Neuronal stem cell (in vitro differentiated cells): ENCODE data around the gene OR3A2.
"Not testable (repeated sequence)": the region's sequence is repeated elsewhere in the genome, so short reads cannot be mapped to it uniquely, and the experiment has no call there.

Experiments used
- DNase-seq: peaks from one replicate; pipeline ENCODE4 v3.0.0-alpha.2; 2013; ENCODE audit warnings: low spot score
- H2AFZ ChIP-seq: one replicate; pipeline ENCODE4 v1.6.1; 2013; ENCODE audit warnings: mild to moderate bottlenecking, low read length, inconsistent platforms
- H2AK5ac ChIP-seq: 2 replicates; pipeline ENCODE4 v1.6.1; 2013; ENCODE audit warnings: low read depth, mild to moderate bottlenecking, inconsistent platforms, low read length, moderate library complexity, mixed read lengths
- H2BK120ac ChIP-seq: 2 replicates; pipeline ENCODE4 v1.6.1; 2013; ENCODE audit warnings: low read depth, mild to moderate bottlenecking, inconsistent platforms, low read length, moderate library complexity, mixed read lengths
- H2BK12ac ChIP-seq: one replicate; pipeline ENCODE4 v1.6.1; 2013; ENCODE audit warnings: low read length, inconsistent platforms
- H2BK15ac ChIP-seq: 2 replicates; pipeline ENCODE4 v1.6.1; 2013; ENCODE audit warnings: mild to moderate bottlenecking, low read length, inconsistent platforms, mixed read lengths
- H2BK5ac ChIP-seq: one replicate; pipeline ENCODE4 v1.6.1; 2013; ENCODE audit warnings: inconsistent platforms, mild to moderate bottlenecking, low read length, moderate library complexity
- H3K14ac ChIP-seq: one replicate; pipeline ENCODE4 v1.6.1; 2013; ENCODE audit warnings: low read length, inconsistent platforms
- H3K18ac ChIP-seq: 2 replicates; pipeline ENCODE4 v1.6.1; 2013; ENCODE audit warnings: low read length, inconsistent platforms
- H3K23ac ChIP-seq: 2 replicates; pipeline ENCODE4 v1.6.1; 2013; ENCODE audit warnings: low read depth, mild to moderate bottlenecking, mixed read lengths, low read length, inconsistent platforms; ENCODE audit not compliant: poor library complexity
- H3K27ac ChIP-seq: replicated peaks from 3 replicates; pipeline ENCODE4 v1.5.1; 2013; ENCODE audit warnings: low read length, inconsistent platforms
- H3K27me3 ChIP-seq, 3 experiments: 2 replicates each; pipeline ENCODE4 v1.6.1; 2013; ENCODE audit warnings: low read length in 3 of 3, mild to moderate bottlenecking in 2 of 3, inconsistent platforms in 1 of 3, low read depth in 1 of 3, mixed read lengths in 1 of 3, moderate library complexity in 1 of 3; ENCODE audit not compliant: control insufficient read depth in 3 of 3, insufficient read depth in 3 of 3
- H3K36me3 ChIP-seq, 2 donors: replicated peaks in 1 of 2; 2 replicates each; pipeline ENCODE4 v1.6.1; 2013; ENCODE audit warnings: low read length in 2 of 2; ENCODE audit not compliant: control insufficient read depth in 2 of 2, insufficient read depth in 2 of 2
- H3K4ac ChIP-seq: 2 replicates; pipeline ENCODE4 v1.6.1; 2013; ENCODE audit warnings: inconsistent platforms, mild to moderate bottlenecking, low read length, moderate library complexity
- H3K4me1 ChIP-seq, 2 donors: 1 replicate in 1 of 2; 2 replicates in 1 of 2; pipeline ENCODE4 v1.6.1; 2013; ENCODE audit warnings: low read length in 2 of 2, low read depth in 1 of 2; ENCODE audit not compliant: control insufficient read depth in 2 of 2, insufficient read depth in 1 of 2
- H3K4me2 ChIP-seq: one replicate; pipeline ENCODE4 v1.6.1; 2013; ENCODE audit warnings: mild to moderate bottlenecking, low read length, inconsistent platforms; ENCODE audit not compliant: insufficient read depth, poor library complexity, severe bottlenecking
- H3K4me3 ChIP-seq, 2 donors: 2 replicates each; pipeline ENCODE4 v1.5.1; 2013; ENCODE audit warnings: low read length in 2 of 2, mild to moderate bottlenecking in 2 of 2, inconsistent platforms in 1 of 2, moderate library complexity in 1 of 2
- H3K79me1 ChIP-seq: one replicate; pipeline ENCODE4 v1.6.1; 2013; ENCODE audit warnings: low read depth, mild to moderate bottlenecking, inconsistent platforms, low read length, moderate library complexity
- H3K9ac ChIP-seq: one replicate; pipeline ENCODE4 v1.6.1; 2013; ENCODE audit warnings: mild to moderate bottlenecking, low read depth, low read length, inconsistent platforms; ENCODE audit not compliant: poor library complexity
- H3K9me3 ChIP-seq, 2 donors: replicated peaks in 1 of 2; 2 replicates each; pipeline versions ENCODE3 to v1.6.1; 2013; ENCODE audit warnings: low read length in 2 of 2, mild to moderate bottlenecking in 2 of 2, inconsistent platforms in 1 of 2, low read depth in 1 of 2, mixed read lengths in 1 of 2, moderate library complexity in 1 of 2; ENCODE audit not compliant: control insufficient read depth in 2 of 2, insufficient read depth in 1 of 2
- H4K8ac ChIP-seq: one replicate; pipeline ENCODE4 v1.6.1; 2013; ENCODE audit warnings: low read depth, mild to moderate bottlenecking, inconsistent platforms, low read length, moderate library complexity
- H4K91ac ChIP-seq: one replicate; pipeline ENCODE4 v1.6.1; 2013; ENCODE audit warnings: low read length, low read depth, mild to moderate bottlenecking, inconsistent platforms; ENCODE audit not compliant: poor library complexity
- WGBS, 2 donors: extraction: QIAGEN DNeasy Blood & Tissue Kit; methylation state at CpG; one replicate each; pipeline ENCODE4 v1.1.7; 2013; ENCODE audit warnings: missing lambda C conversion rate in 2 of 2, mixed read lengths in 1 of 2; ENCODE audit not compliant: insufficient read length in 2 of 2, insufficient replicate concordance in 1 of 2; ENCODE audit errors: extremely low coverage in 2 of 2; 5-methylcytosine and 5-hydroxymethylcytosine counted together

Gene OR3A2

GRCh38 chr17:3308603-3309002 is 77.5 kb downstream of the OR3A2 start:
- no CpG with 5 or more reads among the region's 4 CpGs for WGBS, 2 donors

GRCh38 chr17:3298260-3298659 is 87.8 kb downstream of the OR3A2 start, which contains the start of gene OR3A1:
Gene OR3A1 (minus strand): TSS chr17:3298360. CDS start chr17:3292582, 5,778 bp downstream.
- Histone ChIP-seq H2BK12ac (no peak within 1 kb of the TSS), H3K14ac (no peak within 1 kb of the TSS), H3K4me3 (no peak within 1 kb of the TSS), H3K4ac (no peak within 1 kb of the TSS), H3K23ac (no peak within 1 kb of the TSS), H3K27ac (no peak within 1 kb of the TSS), H2AFZ (no peak within 1 kb of the TSS), H4K8ac (no peak within 1 kb of the TSS), H2BK15ac (no peak within 1 kb of the TSS), H3K4me2 (no peak within 1 kb of the TSS), H2BK5ac (no peak within 1 kb of the TSS), H2BK120ac (no peak within 1 kb of the TSS), H3K36me3 (no peaks in the 10 kb centered on the region), H4K91ac (no peak within 1 kb of the TSS), H3K27me3 (peaks cover 0 to 5% (median 0%) of the 10 kb centered on the region in 3 experiments), H3K9me3 (peaks cover 0 to 3% of the 10 kb centered on the region in 2 donors), H3K4me1 (no peaks in the 10 kb centered on the region), H3K79me1 (no peaks in the 10 kb centered on the region), H3K9ac (no peak within 1 kb of the TSS), H3K18ac (no peak within 1 kb of the TSS), H2AK5ac (no peak within 1 kb of the TSS)
- DNase-seq = no peak
- no CpG with 5 or more reads among the region's 6 CpGs for WGBS, 2 donors

More at GRCh38 chr17:3308603-3309002, 77.5 kb downstream of the OR3A2 start:
- Histone ChIP-seq H3K27me3 (peaks cover 0 to 5% (median 0%) of the 10 kb centered on the region in 3 experiments), H2BK15ac (no peak overlapping the region), H3K18ac (no peak overlapping the region), H2AFZ (no peak overlapping the region), H3K4me2 (no peak overlapping the region), H4K8ac (no peak overlapping the region), H3K36me3 (no peaks in the 10 kb centered on the region), H3K4me1 (no peaks in the 10 kb centered on the region), H4K91ac (no peak overlapping the region), H2BK5ac (no peak overlapping the region), H3K4ac (no peak overlapping the region), H3K9ac (no peak overlapping the region), H2BK120ac (no peak overlapping the region), H2AK5ac (no peak overlapping the region), H3K79me1 (no peaks in the 10 kb centered on the region), H3K27ac (no peak overlapping the region), H3K9me3 (peaks cover 0 to 3% of the 10 kb centered on the region in 2 donors), H3K14ac (no peak overlapping the region), H3K23ac (no peak overlapping the region), H3K4me3 (no peak overlapping the region), H2BK12ac (no peak overlapping the region)
- DNase-seq = no peak

GRCh38 chr17:3295632-3296031 is 90.5 kb downstream of the OR3A2 start:
- H2BK5ac ChIP-seq = no peak overlapping the region

GRCh38 chr17:3293548-3293947 is 92.6 kb downstream of the OR3A2 start:
- not testable (repeated sequence) for H2AK5ac ChIP-seq, H3K18ac ChIP-seq, H2AFZ ChIP-seq, DNase-seq, H2BK5ac ChIP-seq, H3K4me3 ChIP-seq, H3K27me3 ChIP-seq, H4K91ac ChIP-seq, H3K14ac ChIP-seq, H3K9ac ChIP-seq, H3K27ac ChIP-seq, H3K4me2 ChIP-seq, H3K4me1 ChIP-seq, H3K4ac ChIP-seq, H4K8ac ChIP-seq, H3K23ac ChIP-seq, H3K36me3 ChIP-seq, H2BK15ac ChIP-seq, H3K79me1 ChIP-seq, H3K9me3 ChIP-seq, H2BK120ac ChIP-seq, H2BK12ac ChIP-seq
- WGBS, 2 donors = no CpG with 5 or more reads among the region's 1 CpG

More at GRCh38 chr17:3295632-3296031, 90.5 kb downstream of the OR3A2 start:
- Histone ChIP-seq H3K4ac (no peak overlapping the region), H3K4me1 (no peaks in the 10 kb centered on the region), H3K23ac (no peak overlapping the region), H2AK5ac (no peak overlapping the region), H3K36me3 (no peaks in the 10 kb centered on the region), H3K4me2 (no peak overlapping the region), H4K8ac (no peak overlapping the region), H3K9me3 (peaks cover 0 to 4% of the 10 kb centered on the region in 2 donors), H4K91ac (no peak overlapping the region), H3K79me1 (no peaks in the 10 kb centered on the region), H2AFZ (no peak overlapping the region), H2BK120ac (no peak overlapping the region), H3K27ac (no peak overlapping the region), H3K4me3 (no peak overlapping the region), H3K18ac (no peak overlapping the region), H2BK12ac (no peak overlapping the region), H3K27me3 (peaks cover 0 to 5% (median 0%) of the 10 kb centered on the region in 3 experiments), H2BK15ac (no peak overlapping the region), H3K14ac (no peak overlapping the region), H3K9ac (no peak overlapping the region)
- no CpG with 5 or more reads among the region's 4 CpGs for WGBS, 2 donors
- no peak for DNase-seq
